Stimulated activated naive B cell treated with anti-CD40 and anti-IgM and Interleukin-4, amounts not matched to agents 10 μg/mL and 1 μg/mL and 100 μg/mL, for 72 hours (primary cell): ENCODE measurements around the gene EMD.

Experiments used
- ATAC-seq, 2 donors: fragments of 150-1000 bp; cut with Tn5 transposase; replicated peaks; 2 replicates each; pipeline ENCODE4 v1.10.0; 2021; ENCODE audit warnings: moderate library complexity in 1 of 2
- DNase-seq: peaks from one replicate; pipeline ENCODE4 v3.0.0; 2021
- H3K27ac Mint-ChIP-seq: one replicate; pipeline ENCODE4 v1.8.0; 2022; ENCODE audit warnings: mild to moderate bottlenecking, mixed read lengths
- H3K27me3 Mint-ChIP-seq, 2 donors: one replicate each; pipeline ENCODE4 v1.8.0; 2022; ENCODE audit warnings: mixed read lengths in 2 of 2
- H3K36me3 Mint-ChIP-seq, 2 donors: one replicate each; pipeline ENCODE4 v1.8.0; 2022; ENCODE audit warnings: mixed read lengths in 2 of 2, mild to moderate bottlenecking in 1 of 2
- H3K4me1 Mint-ChIP-seq, 2 donors: one replicate each; pipeline ENCODE4 v1.8.0; 2022; ENCODE audit warnings: mixed read lengths in 2 of 2, mild to moderate bottlenecking in 1 of 2
- H3K4me3 Mint-ChIP-seq, 2 donors: one replicate each; pipeline ENCODE4 v1.8.0; 2022; ENCODE audit warnings: mild to moderate bottlenecking in 2 of 2, mixed read lengths in 2 of 2, moderate library complexity in 1 of 2
- H3K9me3 Mint-ChIP-seq, 2 donors: one replicate each; pipeline ENCODE4 v1.8.0; 2022; ENCODE audit warnings: mixed read lengths in 2 of 2, mild to moderate bottlenecking in 1 of 2

EMD gene

GRCh38 chrX:154351183-154352011 is 27.7 kb upstream of the EMD start:
- ATAC-seq: no peak
- no peaks in the 10 kb centered on the region for H3K9me3 Mint-ChIP-seq

GRCh38 chrX:154352012-154352401 is 27.1 kb upstream of the EMD start:
- Mint-ChIP-seq H3K4me1 (peaks cover 26 to 30% of the 10 kb centered on the region in 2 donors), H3K36me3 (peaks cover 29 to 44% of the 10 kb centered on the region in 2 donors), H3K9me3 (no peaks in the 10 kb centered on the region), H3K27me3 (no peaks in the 10 kb centered on the region), H3K4me3 (no peak overlapping the region), H3K27ac (peak overlapping the region; percentile 17)
- DNase-seq: no peak
- no peak for ATAC-seq

More at GRCh38 chrX:154351183-154352011, 27.7 kb upstream of the EMD start:
- no peaks in the 10 kb centered on the region for H3K27me3 Mint-ChIP-seq
- peaks cover 25 to 30% of the 10 kb centered on the region in 2 donors for H3K4me1 Mint-ChIP-seq
- DNase-seq: no peak
- H3K27ac Mint-ChIP-seq: peak overlapping the region; percentile 73
- H3K4me3 Mint-ChIP-seq: no peak overlapping the region
- peaks cover 28 to 42% of the 10 kb centered on the region in 2 donors for H3K36me3 Mint-ChIP-seq

- ATAC-seq (no peak), DNase-seq (no peak)
- Mint-ChIP-seq H3K4me1 (peaks cover 21 to 25% of the 10 kb centered on the region in 2 donors), H3K36me3 (peaks cover 26 to 41% of the 10 kb centered on the region in 2 donors), H3K9me3 (no peaks in the 10 kb centered on the region), H3K27me3 (no peaks in the 10 kb centered on the region), H3K4me3 (no peak overlapping the region), H3K27ac (no peak overlapping the region)
These were observed 26.6 kb upstream of the EMD start for GRCh38 chrX:154352466-154352865.

- Mint-ChIP-seq H3K36me3 (peaks cover 29 to 38% of the 10 kb centered on the region in 2 donors), H3K4me3 (no peak overlapping the region), H3K27me3 (no peaks in the 10 kb centered on the region), H3K4me1 (peaks cover 18 to 23% of the 10 kb centered on the region in 2 donors), H3K9me3 (no peaks in the 10 kb centered on the region), H3K27ac (peak overlapping the region; percentile 47)
- DNase-seq (no peak), ATAC-seq (no peak)
These were observed 25.8 kb upstream of the EMD start for GRCh38 chrX:154353172-154353843.

GRCh38 chrX:154354013-154354412 is 25.1 kb upstream of the EMD start:
- Mint-ChIP-seq H3K4me3 (no peak overlapping the region), H3K4me1 (peaks cover 20 to 27% of the 10 kb centered on the region in 2 donors), H3K27ac (no peak overlapping the region), H3K27me3 (no peaks in the 10 kb centered on the region), H3K36me3 (peaks cover 34 to 41% of the 10 kb centered on the region in 2 donors), H3K9me3 (no peaks in the 10 kb centered on the region)
- ATAC-seq (no peak), DNase-seq (no peak)

- no peak for ATAC-seq
- H3K27me3 Mint-ChIP-seq: no peaks in the 10 kb centered on the region
These were observed 24.6 kb upstream of the EMD start for GRCh38 chrX:154354516-154354915.

GRCh38 chrX:154355094-154355775 is 23.9 kb upstream of the EMD start:
- H3K4me3 Mint-ChIP-seq: no peak overlapping the region
- H3K4me1 Mint-ChIP-seq: peaks cover 17 to 19% of the 10 kb centered on the region in 2 donors

More at GRCh38 chrX:154354516-154354915, 24.6 kb upstream of the EMD start:
- no peak for DNase-seq
- H3K27ac Mint-ChIP-seq: no peak overlapping the region
- H3K4me1 Mint-ChIP-seq: peaks cover 20 to 22% of the 10 kb centered on the region in 2 donors
- no peaks in the 10 kb centered on the region for H3K9me3 Mint-ChIP-seq
- no peak overlapping the region for H3K4me3 Mint-ChIP-seq
- peaks cover 31 to 36% of the 10 kb centered on the region in 2 donors for H3K36me3 Mint-ChIP-seq

GRCh38 chrX:154355776-154356140 is 23.3 kb upstream of the EMD start:
- peaks cover 17 to 19% of the 10 kb centered on the region in 2 donors for H3K4me1 Mint-ChIP-seq
- no peak for DNase-seq
- H3K9me3 Mint-ChIP-seq: no peaks in the 10 kb centered on the region
- peak overlapping the region; percentile 11 for H3K27ac Mint-ChIP-seq
- H3K36me3 Mint-ChIP-seq: peaks cover 27 to 31% of the 10 kb centered on the region in 2 donors
- H3K27me3 Mint-ChIP-seq: no peaks in the 10 kb centered on the region
- no peak overlapping the region for H3K4me3 Mint-ChIP-seq
- no peak for ATAC-seq

More at GRCh38 chrX:154355094-154355775, 23.9 kb upstream of the EMD start:
- Mint-ChIP-seq H3K27me3 (no peaks in the 10 kb centered on the region), H3K9me3 (no peaks in the 10 kb centered on the region), H3K36me3 (peaks cover 28 to 30% of the 10 kb centered on the region in 2 donors), H3K27ac (peak overlapping the region; percentile 20)
- no peak for DNase-seq
- no peak for ATAC-seq

- no peak overlapping the region for H3K27ac Mint-ChIP-seq
- H3K4me1 Mint-ChIP-seq: peaks cover 14 to 16% of the 10 kb centered on the region in 2 donors
- H3K27me3 Mint-ChIP-seq: no peaks in the 10 kb centered on the region
- ATAC-seq: no peak
- H3K9me3 Mint-ChIP-seq: no peaks in the 10 kb centered on the region
- DNase-seq: no peak
- H3K4me3 Mint-ChIP-seq: no peak overlapping the region
- H3K36me3 Mint-ChIP-seq: peaks cover 27% of the 10 kb centered on the region in 2 donors
These were observed 22.5 kb upstream of the EMD start for GRCh38 chrX:154356596-154356995.

- Mint-ChIP-seq H3K36me3 (peaks cover 23 to 25% of the 10 kb centered on the region in 2 donors), H3K27me3 (no peaks in the 10 kb centered on the region), H3K27ac (peak overlapping the region; percentile 37), H3K4me3 (no peak overlapping the region), H3K4me1 (peaks cover 10 to 13% of the 10 kb centered on the region in 2 donors), H3K9me3 (no peaks in the 10 kb centered on the region)
- no peak for ATAC-seq
- DNase-seq: no peak
These were observed 21.9 kb upstream of the EMD start for GRCh38 chrX:154357205-154357604.

- H3K4me3 Mint-ChIP-seq: no peak overlapping the region
These were observed 21.1 kb upstream of the EMD start for GRCh38 chrX:154358011-154358410.

GRCh38 chrX:154358829-154359228 is 20.3 kb upstream of the EMD start:
- Mint-ChIP-seq H3K27me3 (no peaks in the 10 kb centered on the region), H3K36me3 (peaks cover 14 to 23% of the 10 kb centered on the region in 2 donors), H3K9me3 (no peaks in the 10 kb centered on the region), H3K27ac (peak overlapping the region; percentile 4), H3K4me1 (peaks cover 7 to 13% of the 10 kb centered on the region in 2 donors), H3K4me3 (peak overlapping the region in 1 of 2 donors; percentile 9)
- ATAC-seq: no peak
- DNase-seq: no peak

More at GRCh38 chrX:154358011-154358410, 21.1 kb upstream of the EMD start:
- Mint-ChIP-seq H3K9me3 (no peaks in the 10 kb centered on the region), H3K36me3 (peaks cover 23 to 27% of the 10 kb centered on the region in 2 donors), H3K27ac (no peak overlapping the region), H3K27me3 (no peaks in the 10 kb centered on the region), H3K4me1 (peaks cover 10 to 13% of the 10 kb centered on the region in 2 donors)
- ATAC-seq: no peak
- no peak for DNase-seq

GRCh38 chrX:154359362-154360154 is 19.5 kb upstream of the EMD start:
- Mint-ChIP-seq H3K4me3 (no peak overlapping the region), H3K27me3 (no peaks in the 10 kb centered on the region), H3K27ac (no peak overlapping the region), H3K4me1 (peaks cover 7 to 14% of the 10 kb centered on the region in 2 donors), H3K9me3 (no peaks in the 10 kb centered on the region), H3K36me3 (peaks cover 14 to 23% of the 10 kb centered on the region in 2 donors)
- no peak for ATAC-seq
- no peak for DNase-seq
